Measurements from ENCODE around the gene SPNS3.

Gene SPNS3

GRCh38 chr17:4512156-4513112, 78.7 kb downstream of the SPNS3 start:
- DNase-seq = no peak

- DNase-seq = no peak
These were observed 79.6 kb downstream of the SPNS3 start for GRCh38 chr17:4513113-4514032.

- DNase-seq = no peak
These were observed 80.5 kb downstream of the SPNS3 start for GRCh38 chr17:4514206-4514605.

DNA sequence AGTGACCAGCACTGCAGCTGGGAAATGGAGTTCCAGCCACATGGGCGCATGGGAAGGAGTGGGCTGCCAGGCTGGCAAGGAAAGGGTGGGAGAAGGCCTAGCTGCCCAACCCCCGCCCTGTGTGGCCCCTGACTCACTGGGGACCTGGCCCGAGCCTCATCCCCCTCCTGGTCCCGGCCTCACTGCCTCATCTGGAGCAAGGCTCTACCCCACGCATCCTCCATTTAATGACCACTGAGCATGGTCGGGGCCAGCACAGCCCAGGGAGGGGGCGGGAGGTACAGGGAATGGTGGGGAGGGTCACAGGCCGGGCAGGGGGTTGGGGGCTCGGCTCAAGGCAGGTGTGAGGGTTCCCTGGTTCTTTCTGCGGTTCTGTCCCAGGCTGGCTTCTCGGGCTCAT, 81.0 kb downstream of the SPNS3 start:
- DNase-seq = no peak

DNA sequence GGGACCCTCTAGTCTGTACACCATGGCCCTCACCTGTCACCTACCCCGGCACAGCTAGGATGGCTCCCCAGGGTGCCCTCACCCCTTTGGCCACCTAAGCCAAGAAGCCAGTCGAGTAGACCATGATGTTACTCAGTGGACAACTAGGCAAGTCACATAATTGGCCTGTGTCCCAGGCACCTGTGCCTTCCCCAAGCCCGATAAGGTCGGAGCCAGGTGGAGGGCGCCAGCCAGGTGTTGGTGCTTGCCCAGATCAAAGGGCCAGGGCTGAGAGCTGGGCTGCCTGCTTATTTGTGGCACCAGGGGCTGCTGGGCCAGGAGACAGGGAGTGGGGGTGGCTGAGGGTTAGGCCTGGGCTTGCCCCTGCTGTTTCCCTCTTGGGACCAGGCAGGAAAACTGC, 81.8 kb downstream of the SPNS3 start:
- DNase-seq = no peak

DNA sequence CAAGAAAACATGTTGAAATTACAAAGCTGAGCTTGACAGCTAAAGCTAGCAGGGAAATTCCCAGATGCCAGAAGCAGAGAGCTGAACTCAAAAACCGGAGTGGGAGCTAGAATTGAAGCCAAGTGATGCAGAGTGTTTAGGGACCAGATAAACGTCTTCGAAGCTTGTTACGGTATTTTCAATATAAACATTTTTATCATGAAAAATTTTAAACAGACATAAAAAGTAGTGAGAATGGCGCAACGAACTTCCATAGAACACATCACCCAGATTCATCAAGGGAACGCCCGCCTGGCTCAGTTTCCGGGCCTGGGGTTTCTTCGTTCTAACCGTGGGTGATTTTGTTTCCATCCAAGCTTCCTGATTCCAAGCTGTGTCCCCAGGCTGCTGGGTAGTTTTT, 83.0 kb downstream of the SPNS3 start:
- DNase-seq = no peak

- no peak for DNase-seq
These were observed 85.2 kb downstream of the SPNS3 start for GRCh38 chr17:4518901-4519300.

DNA sequence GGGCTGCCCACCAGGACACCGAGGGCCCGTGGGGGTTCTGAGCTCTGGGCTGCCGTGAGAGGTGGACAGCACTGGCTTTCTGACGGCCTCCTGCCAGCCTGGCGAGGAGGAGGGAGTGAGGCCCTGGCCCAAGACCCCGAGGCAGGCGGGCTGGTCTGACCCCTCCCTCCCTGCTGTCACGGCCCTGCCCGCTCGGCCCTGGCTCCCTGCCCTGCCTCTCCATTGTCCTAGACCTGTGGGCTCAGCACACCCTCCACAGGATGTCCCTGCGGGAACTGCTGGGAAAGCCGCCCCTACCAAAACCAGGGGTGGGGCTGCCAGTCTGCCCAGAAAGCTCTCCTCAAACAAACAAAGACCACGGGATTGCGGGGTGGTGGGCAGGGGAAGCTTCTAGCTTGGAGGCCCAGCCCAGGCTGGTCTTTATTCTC, 85.6 kb downstream of the SPNS3 start:
- no peak for DNase-seq

GRCh38 chr17:4520060-4520893, 86.5 kb downstream of the SPNS3 start:
- DNase-seq = no peak

GRCh38 chr17:4520894-4521600, 87.3 kb downstream of the SPNS3 start:
- peak; percentile 7 for DNase-seq

DNA sequence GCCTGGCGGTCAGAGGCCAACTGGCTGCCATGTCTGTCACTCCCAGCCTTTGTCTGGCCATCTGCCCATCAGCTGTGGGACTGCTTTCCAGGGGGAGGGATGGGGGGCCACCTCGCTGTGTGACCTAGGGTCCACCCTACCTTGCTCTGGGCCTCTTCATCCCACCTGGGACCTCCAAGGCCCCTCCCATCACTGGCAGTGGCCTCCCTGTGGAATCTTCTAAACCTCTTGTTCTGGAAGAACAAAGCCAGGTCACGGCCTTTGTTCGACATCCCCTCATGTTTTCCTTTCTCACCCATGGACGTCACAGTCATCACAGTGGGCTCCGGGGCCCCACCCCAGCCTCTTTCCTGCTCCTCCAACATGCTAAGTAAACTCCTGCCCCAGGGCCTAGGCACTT, 88.9 kb downstream of the SPNS3 start:
- DNase-seq = no peak

GRCh38 chr17:4523946-4524345, 90.2 kb downstream of the SPNS3 start:
- no peak for DNase-seq

DNA sequence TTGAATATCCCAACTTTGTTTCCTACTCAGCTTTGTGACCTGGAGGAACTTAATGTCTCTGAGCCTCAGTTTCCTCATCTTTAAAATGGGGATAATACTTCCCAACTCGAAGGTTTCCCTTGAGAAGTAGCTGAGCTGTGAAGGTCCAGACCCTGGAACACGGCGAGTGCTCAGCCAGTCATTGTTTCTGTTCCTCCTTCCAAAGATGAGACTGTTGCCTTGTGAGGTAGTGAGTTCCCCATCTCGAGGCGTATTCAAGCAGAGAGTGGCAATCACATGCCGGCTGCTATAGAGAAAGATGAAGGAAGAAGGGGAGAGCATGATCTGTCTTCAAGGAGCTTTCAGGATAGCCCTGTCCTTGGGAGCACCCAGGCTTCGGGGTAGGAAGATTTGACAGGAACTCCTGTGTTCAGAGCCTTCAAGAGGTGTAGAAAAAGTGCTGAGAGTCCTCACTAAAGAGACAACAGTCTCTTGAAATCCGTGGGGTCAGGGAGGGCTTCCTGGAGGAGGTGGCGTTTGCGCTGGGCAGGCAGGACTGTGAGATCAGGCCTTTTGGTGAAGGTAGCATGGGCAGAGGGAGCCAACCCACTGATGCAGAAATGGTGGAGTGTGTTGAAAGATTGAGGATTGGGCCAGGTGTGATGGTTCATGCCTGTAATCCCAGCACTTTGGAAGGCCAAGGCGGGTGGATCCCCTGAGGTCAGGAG, 92.1 kb downstream of the SPNS3 start:
- DNase-seq = no peak

DNA sequence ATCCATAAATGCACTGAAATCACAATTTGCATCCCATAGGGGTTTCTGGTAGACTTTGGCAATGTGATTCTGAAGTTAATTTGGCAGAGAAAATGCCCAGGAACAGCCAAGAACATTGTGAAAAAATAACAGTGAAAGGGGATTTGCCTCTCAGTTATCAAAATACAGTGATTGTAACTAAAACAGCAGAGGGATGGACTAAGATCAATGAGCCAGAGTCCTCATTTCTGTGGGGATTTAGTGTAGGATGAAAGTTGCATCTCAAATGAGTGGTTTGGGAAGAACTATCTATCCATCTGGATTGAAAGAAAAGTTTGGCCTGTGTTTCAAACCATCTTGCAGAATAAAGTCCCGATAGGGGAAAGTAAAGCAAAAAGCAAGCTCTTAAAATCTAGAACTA, 93.4 kb downstream of the SPNS3 start:
- no peak for DNase-seq

DNA sequence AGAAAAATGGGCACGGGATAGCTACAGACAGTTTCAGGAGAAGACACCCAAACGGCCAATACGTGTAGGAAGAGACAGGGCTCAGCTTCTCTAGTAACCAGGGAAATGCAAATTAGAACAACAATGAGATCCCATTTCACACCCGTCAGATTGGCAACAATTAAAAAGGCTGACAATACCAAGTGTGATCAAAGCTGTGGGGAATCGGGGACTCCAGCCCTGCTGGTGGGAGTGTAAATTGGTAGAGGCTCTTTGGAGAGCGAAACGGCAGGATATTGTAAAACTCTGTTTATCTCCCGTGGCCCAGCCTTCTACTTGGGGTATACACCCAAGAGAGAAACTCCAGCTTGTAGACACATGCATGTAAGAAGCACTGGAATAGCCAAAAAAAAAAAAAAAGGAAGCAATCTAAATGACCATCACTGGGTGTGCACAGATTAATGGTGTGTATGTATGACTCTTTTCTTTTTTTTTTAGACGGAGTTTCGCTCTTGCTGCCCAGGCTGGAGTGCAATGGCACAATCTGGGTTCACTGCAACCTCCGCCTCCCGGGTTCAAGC, 93.9 kb downstream of the SPNS3 start:
- no peak for DNase-seq

- DNase-seq = no peak
These were observed 95.9 kb downstream of the SPNS3 start for GRCh38 chr17:4529533-4530152.

- DNase-seq = peak; percentile 22
These were observed 97.3 kb downstream of the SPNS3 start for GRCh38 chr17:4530799-4531730.

GRCh38 chr17:4531988-4532736, 98.4 kb downstream of the SPNS3 start:
- DNase-seq = no peak
